Testis (tissue), 2 donors: ENCODE measurements around the gene TCF23.

Experiments
- POLR2A ChIP-seq: fragments of 450-650 bp; IDR thresholded peaks from one replicate; pipeline ENCODE4 v1.6.1; 2017; ENCODE audit warnings: antibody characterized with exemption, mild to moderate bottlenecking, moderate library complexity
- TF ChIP-seq, protein P1 (sequence below), 3 experiments: fragments of 450-650 bp in 2 of 3; fragments of 200-600 bp in 1 of 3; sonication (generic) in 1 of 3; IDR thresholded peaks; one replicate each; pipeline ENCODE4 v1.5.1; 2016 to 2019; ENCODE audit warnings: antibody characterized with exemption in 3 of 3, mild to moderate bottlenecking in 2 of 3, moderate library complexity in 1 of 3

DNA sequence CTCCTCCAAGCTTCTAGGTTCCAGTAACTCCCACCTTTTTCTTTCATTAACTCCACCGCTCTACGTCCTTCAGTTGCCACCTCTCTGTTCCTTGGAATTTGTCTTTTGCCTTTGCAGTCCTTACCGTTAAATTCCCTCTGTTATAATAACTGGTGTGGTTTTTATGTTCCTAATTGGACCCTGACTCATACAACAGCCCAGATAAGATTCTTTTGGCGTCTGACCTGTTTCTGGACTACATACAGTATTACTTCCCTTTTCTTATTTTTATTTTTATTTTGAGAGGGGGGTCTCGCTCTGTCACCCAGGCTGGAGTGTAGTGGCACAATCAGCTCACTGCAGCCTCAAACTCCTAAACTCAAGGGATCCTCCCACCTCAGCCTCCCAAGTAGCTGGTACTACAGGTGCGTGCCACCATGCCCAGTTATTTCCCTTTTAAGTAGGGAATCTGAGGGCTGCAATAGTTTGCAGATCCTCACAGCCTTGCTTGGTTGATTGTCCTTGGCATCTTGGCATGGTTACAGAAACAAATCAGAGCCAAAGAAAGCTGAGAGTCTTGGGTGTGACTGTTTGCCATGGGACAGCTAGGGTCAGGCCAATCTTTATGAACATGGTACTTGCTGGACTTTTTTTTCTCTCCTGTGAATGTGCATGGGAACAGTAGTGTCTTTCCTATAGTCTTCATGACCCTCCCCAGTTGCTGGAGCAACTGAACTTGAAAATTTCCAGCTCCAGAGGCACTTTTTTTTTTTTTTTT, 22.0 kb downstream of the TCF23 start:
- TF ChIP-seq, protein P1, sequence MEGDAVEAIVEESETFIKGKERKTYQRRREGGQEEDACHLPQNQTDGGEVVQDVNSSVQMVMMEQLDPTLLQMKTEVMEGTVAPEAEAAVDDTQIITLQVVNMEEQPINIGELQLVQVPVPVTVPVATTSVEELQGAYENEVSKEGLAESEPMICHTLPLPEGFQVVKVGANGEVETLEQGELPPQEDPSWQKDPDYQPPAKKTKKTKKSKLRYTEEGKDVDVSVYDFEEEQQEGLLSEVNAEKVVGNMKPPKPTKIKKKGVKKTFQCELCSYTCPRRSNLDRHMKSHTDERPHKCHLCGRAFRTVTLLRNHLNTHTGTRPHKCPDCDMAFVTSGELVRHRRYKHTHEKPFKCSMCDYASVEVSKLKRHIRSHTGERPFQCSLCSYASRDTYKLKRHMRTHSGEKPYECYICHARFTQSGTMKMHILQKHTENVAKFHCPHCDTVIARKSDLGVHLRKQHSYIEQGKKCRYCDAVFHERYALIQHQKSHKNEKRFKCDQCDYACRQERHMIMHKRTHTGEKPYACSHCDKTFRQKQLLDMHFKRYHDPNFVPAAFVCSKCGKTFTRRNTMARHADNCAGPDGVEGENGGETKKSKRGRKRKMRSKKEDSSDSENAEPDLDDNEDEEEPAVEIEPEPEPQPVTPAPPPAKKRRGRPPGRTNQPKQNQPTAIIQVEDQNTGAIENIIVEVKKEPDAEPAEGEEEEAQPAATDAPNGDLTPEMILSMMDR (IDR thresholded peaks at IDR 0.05): no peak
- TF ChIP-seq POLR2A: no peak
